Muscle of leg (tissue), 11 donors: ENCODE data around the gene ZNF211. TPM values are rescaled to one million over a fixed set of nuclear protein-coding genes. Genes with fewer than 3 reads are reported as not detected.
A peak's percentile ranks its signal among the peaks of the same experiment; 100 is the strongest.

ENCODE experiments used
- DNase-seq: peaks from one replicate; pipeline ENCODE4 v3.0.0; 2013
- H3K27ac ChIP-seq: one replicate; pipeline ENCODE4 v1.5.1; 2013; ENCODE audit warnings: mild to moderate bottlenecking, low read length, control low read depth
- H3K27me3 ChIP-seq: one replicate; pipeline ENCODE4 v1.6.1; 2013; ENCODE audit warnings: low read length; ENCODE audit not compliant: control insufficient read depth, insufficient read depth
- H3K36me3 ChIP-seq: one replicate; pipeline ENCODE4 v1.6.1; 2013; ENCODE audit warnings: low read length; ENCODE audit not compliant: control insufficient read depth, insufficient read depth
- H3K4me1 ChIP-seq: one replicate; pipeline ENCODE4 v1.6.1; 2013; ENCODE audit warnings: low read length; ENCODE audit not compliant: control insufficient read depth, insufficient read depth
- H3K4me3 ChIP-seq: one replicate; pipeline ENCODE4 v1.5.1; 2013; ENCODE audit warnings: low read length, control low read depth
- H3K9me3 ChIP-seq: replicated peaks from 2 replicates; pipeline ENCODE4 v1.6.1; 2013; ENCODE audit warnings: low read depth, low read length; ENCODE audit not compliant: control insufficient read depth
- WGBS: methylation state at CpG from one replicate; pipeline ENCODE4 v1.1.5; 2013; ENCODE audit warnings: missing lambda C conversion rate; ENCODE audit not compliant: insufficient coverage; 5-methylcytosine and 5-hydroxymethylcytosine counted together
- polyA plus RNA-seq, 8 donors: library from polyadenylated mRNA; unstranded; fragments of 120-200 nt; gene quantifications; one replicate each; pipeline versions ENCODE4 v1.2.1 to v1.2.3, GENCODE V29; 2013; ENCODE audit warnings: inconsistent platforms in 1 of 8, low replicate concordance in 1 of 8; ENCODE audit not compliant: insufficient read length in 8 of 8, insufficient read depth in 1 of 8
- total RNA-seq: library from RNA; stranded (reverse); fragments of 120-200 nt; gene quantifications from one replicate; pipeline ENCODE4 v1.2.4, GENCODE V29; 2013

The ZNF211 gene
- total and polyA plus RNA-seq, 9 donors: 11.4 to 20.7 (median 13.1) TPM

- peak overlapping the region; percentile 72 for H3K4me3 ChIP-seq
- no peak for DNase-seq
- H3K9me3 ChIP-seq: peaks cover 47% of the 10 kb centered on the region
- H3K4me1 ChIP-seq: peaks cover 9% of the 10 kb centered on the region
- H3K36me3 ChIP-seq: peaks cover 41% of the 10 kb centered on the region
- H3K27me3 ChIP-seq: peaks cover 2% of the 10 kb centered on the region
- H3K27ac ChIP-seq: no peak overlapping the region
- WGBS: 2% methylated on average over 19 of the region's 19 CpGs
Observed at GRCh38 chr19:57682226-57682766, 49.3 kb downstream of the ZNF211 start.

DNA sequence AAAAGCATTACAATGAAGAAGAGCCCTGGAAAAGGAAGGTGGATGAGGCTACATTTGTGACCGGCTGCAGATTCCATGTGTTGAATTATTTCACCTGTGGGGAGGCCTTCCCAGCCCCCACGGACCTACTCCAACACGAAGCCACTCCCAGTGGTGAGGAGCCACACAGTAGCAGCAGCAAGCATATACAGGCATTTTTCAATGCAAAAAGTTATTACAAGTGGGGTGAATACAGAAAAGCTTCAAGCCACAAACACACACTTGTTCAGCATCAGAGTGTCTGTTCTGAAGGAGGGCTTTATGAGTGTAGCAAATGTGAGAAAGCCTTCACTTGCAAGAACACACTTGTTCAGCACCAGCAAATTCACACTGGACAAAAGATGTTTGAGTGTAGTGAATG, 53.8 kb downstream of the ZNF211 start:
- H3K36me3 ChIP-seq: peaks cover 59% of the 10 kb centered on the region

DNA sequence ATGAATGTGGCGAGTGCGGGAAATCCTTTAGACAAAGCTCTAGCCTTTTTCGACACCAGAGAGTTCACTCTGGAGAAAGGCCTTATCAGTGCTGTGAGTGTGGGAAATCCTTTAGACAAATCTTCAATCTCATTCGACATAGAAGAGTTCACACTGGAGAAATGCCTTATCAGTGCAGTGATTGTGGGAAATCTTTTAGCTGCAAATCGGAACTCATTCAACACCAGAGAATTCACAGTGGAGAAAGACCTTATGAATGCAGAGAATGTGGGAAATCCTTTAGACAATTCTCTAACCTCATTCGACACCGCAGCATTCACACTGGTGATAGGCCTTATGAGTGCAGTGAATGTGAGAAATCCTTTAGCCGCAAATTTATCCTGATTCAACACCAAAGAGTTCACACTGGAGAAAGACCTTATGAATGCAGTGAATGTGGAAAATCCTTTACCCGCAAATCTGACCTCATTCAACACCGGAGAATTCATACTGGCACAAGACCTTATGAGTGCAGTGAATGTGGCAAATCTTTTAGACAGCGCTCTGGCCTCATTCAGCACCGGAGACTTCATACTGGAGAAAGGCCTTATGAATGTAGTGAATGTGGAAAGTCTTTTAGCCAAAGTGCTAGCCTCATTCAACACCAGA, 54.5 kb downstream of the ZNF211 start:
- no peak overlapping the region for H3K27ac ChIP-seq
- H3K36me3 ChIP-seq: peaks cover 59% of the 10 kb centered on the region
- H3K27me3 ChIP-seq: no peaks in the 10 kb centered on the region
- DNase-seq: no peak
- peaks cover 86% of the 10 kb centered on the region for H3K9me3 ChIP-seq
- WGBS: 100% methylated on average over 4 of the region's 12 CpGs
- H3K4me1 ChIP-seq: peaks cover 6% of the 10 kb centered on the region
- no peak overlapping the region for H3K4me3 ChIP-seq

More for the DNA sequence above, 53.8 kb downstream of the ZNF211 start:
- H3K9me3 ChIP-seq: peaks cover 81% of the 10 kb centered on the region
- WGBS: no CpG with 5 or more reads among the region's 3 CpGs
- H3K4me1 ChIP-seq: peaks cover 9% of the 10 kb centered on the region
- DNase-seq: no peak
- H3K4me3 ChIP-seq: no peak overlapping the region
- H3K27me3 ChIP-seq: no peaks in the 10 kb centered on the region
- no peak overlapping the region for H3K27ac ChIP-seq

- Histone ChIP-seq H3K4me3 (no peak overlapping the region), H3K27ac (no peak overlapping the region), H3K4me1 (no peaks in the 10 kb centered on the region), H3K9me3 (peaks cover 84% of the 10 kb centered on the region), H3K27me3 (no peaks in the 10 kb centered on the region), H3K36me3 (peaks cover 63% of the 10 kb centered on the region)
- WGBS: no CpG with 5 or more reads among the region's 6 CpGs
- DNase-seq: no peak
Observed at GRCh38 chr19:57688011-57688763, 55.2 kb downstream of the ZNF211 start.

DNA sequence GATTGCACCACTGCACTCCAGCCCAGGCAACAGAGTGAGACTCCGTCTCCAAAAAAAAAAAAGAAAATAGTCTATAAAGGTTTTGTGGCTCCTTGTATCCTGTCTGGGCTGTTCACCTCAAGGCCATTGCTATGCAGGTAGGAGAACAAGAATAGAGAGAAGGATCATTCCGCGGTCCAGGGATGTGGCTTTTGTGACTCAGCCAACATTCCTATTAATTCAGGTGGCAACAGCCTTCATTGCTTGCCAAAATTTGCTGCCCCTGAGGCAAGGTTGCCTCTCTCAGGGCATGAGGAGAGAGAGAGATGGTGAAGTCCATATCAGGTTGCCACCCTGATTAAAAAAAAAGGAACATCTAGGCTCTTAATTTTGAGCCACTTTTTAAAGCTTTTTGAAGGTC, 56.8 kb downstream of the ZNF211 start:
- no peak for DNase-seq
- H3K27me3 ChIP-seq: no peaks in the 10 kb centered on the region
- no CpG with 5 or more reads among the region's 3 CpGs for WGBS
- H3K36me3 ChIP-seq: peaks cover 51% of the 10 kb centered on the region
- H3K9me3 ChIP-seq: peaks cover 78% of the 10 kb centered on the region
- no peak overlapping the region for H3K27ac ChIP-seq
- H3K4me3 ChIP-seq: no peak overlapping the region
- no peaks in the 10 kb centered on the region for H3K4me1 ChIP-seq

Other genes starting within 250 kb of the ZNF211 start
- 19.6 TPM for gene ZNF548, start 243.3 kb upstream of the ZNF211 start, total RNA-seq
- 10 to 100 TPM; 11.8 to 18.6 (median 14.3) TPM for gene ZNF548, start 243.3 kb upstream of the ZNF211 start, polyA plus RNA-seq
- 12.5 TPM for gene ZNF17, start 222.0 kb upstream of the ZNF211 start, total RNA-seq
- gene ZNF17, start 222.0 kb upstream of the ZNF211 start, polyA plus RNA-seq: 1 to 10 TPM; 5.6 to 8.5 (median 6.6) TPM
- 11.3 TPM for gene ZNF749, start 197.8 kb upstream of the ZNF211 start, total RNA-seq
- gene ZNF749, start 197.8 kb upstream of the ZNF211 start, polyA plus RNA-seq: 1 to 10 TPM; 3.8 to 8.0 (median 6.0) TPM
- 1.5 TPM for gene VN1R1, start 176.0 kb upstream of the ZNF211 start, total RNA-seq
- gene VN1R1, start 176.0 kb upstream of the ZNF211 start, polyA plus RNA-seq: 1 to 10 TPM in 7 of 8 donors, under 1 TPM in 1; 0.97 to 2.4 (median 1.2) TPM
- gene ZNF772, start 155.6 kb upstream of the ZNF211 start, total RNA-seq: 21.7 TPM
- gene ZNF772, start 155.6 kb upstream of the ZNF211 start, polyA plus RNA-seq: 10 to 100 TPM in 1 of 8 donors, 1 to 10 TPM in 7; 5.7 to 10.1 (median 8.4) TPM
- 11.3 TPM for gene ZNF419, start 145.4 kb upstream of the ZNF211 start, total RNA-seq
- 10 to 100 TPM in 2 of 8 donors, 1 to 10 TPM in 6; 7.8 to 10.9 (median 9.2) TPM for gene ZNF419, start 145.4 kb upstream of the ZNF211 start, polyA plus RNA-seq
- 11.8 TPM for gene ZNF773, start 133.2 kb upstream of the ZNF211 start, total RNA-seq
- gene ZNF773, start 133.2 kb upstream of the ZNF211 start, polyA plus RNA-seq: 1 to 10 TPM; 5.5 to 8.7 (median 7.0) TPM
- 7.4 TPM for gene ZNF549, start 105.8 kb upstream of the ZNF211 start, total RNA-seq
- 1 to 10 TPM; 5.6 to 8.6 (median 6.5) TPM for gene ZNF549, start 105.8 kb upstream of the ZNF211 start, polyA plus RNA-seq
- gene ZNF550, start 73.3 kb upstream of the ZNF211 start, total RNA-seq: 11.6 TPM
- gene ZNF550, start 73.3 kb upstream of the ZNF211 start, polyA plus RNA-seq: 10 to 100 TPM in 6 of 8 donors, 1 to 10 TPM in 2; 8.2 to 13.9 (median 10.7) TPM
- gene ZNF416, start 54.3 kb upstream of the ZNF211 start, total RNA-seq: 6.4 TPM
- 1 to 10 TPM; 3.8 to 6.1 (median 4.9) TPM for gene ZNF416, start 54.3 kb upstream of the ZNF211 start, polyA plus RNA-seq
- 9.2 TPM for gene ZIK1, start 49.0 kb upstream of the ZNF211 start, total RNA-seq
- gene ZIK1, start 49.0 kb upstream of the ZNF211 start, polyA plus RNA-seq: 1 to 10 TPM; 4.7 to 7.2 (median 5.8) TPM
- gene ZNF530, start 33.3 kb upstream of the ZNF211 start, total RNA-seq: 3.9 TPM
- 1 to 10 TPM; 2.7 to 4.6 (median 3.4) TPM for gene ZNF530, start 33.3 kb upstream of the ZNF211 start, polyA plus RNA-seq
- gene ZNF134, start 18.9 kb upstream of the ZNF211 start, total RNA-seq: 17.2 TPM
- gene ZNF134, start 18.9 kb upstream of the ZNF211 start, polyA plus RNA-seq: 10 to 100 TPM in 7 of 8 donors, 1 to 10 TPM in 1; 10.0 to 14.3 (median 13.2) TPM
- not detected for gene ZSCAN4, start 35.8 kb downstream of the ZNF211 start, total RNA-seq
- not detected for gene ZSCAN4, start 35.8 kb downstream of the ZNF211 start, polyA plus RNA-seq
- gene ZNF551, start 48.8 kb downstream of the ZNF211 start, total RNA-seq: 9.0 TPM
- gene ZNF551, start 48.8 kb downstream of the ZNF211 start, polyA plus RNA-seq: 1 to 10 TPM; 4.7 to 8.0 (median 5.5) TPM
- gene ZNF154, start 76.0 kb downstream of the ZNF211 start, total RNA-seq: 7.6 TPM
- 10 to 100 TPM in 4 of 8 donors, 1 to 10 TPM in 4; 8.7 to 14.2 (median 10.0) TPM for gene ZNF154, start 76.0 kb downstream of the ZNF211 start, polyA plus RNA-seq
- gene ZNF671, start 94.5 kb downstream of the ZNF211 start, total RNA-seq: 9.4 TPM
- gene ZNF671, start 94.5 kb downstream of the ZNF211 start, polyA plus RNA-seq: 10 to 100 TPM in 1 of 8 donors, 1 to 10 TPM in 7; 5.9 to 11.2 (median 7.1) TPM
- 18.5 TPM for gene ZNF776, start 113.6 kb downstream of the ZNF211 start, total RNA-seq
- 10 to 100 TPM; 12.3 to 15.6 (median 13.2) TPM for gene ZNF776, start 113.6 kb downstream of the ZNF211 start, polyA plus RNA-seq
- 20.7 TPM for gene ZNF586, start 136.5 kb downstream of the ZNF211 start, total RNA-seq
- gene ZNF586, start 136.5 kb downstream of the ZNF211 start, polyA plus RNA-seq: 10 to 100 TPM in 7 of 8 donors, 1 to 10 TPM in 1; 9.2 to 13.4 (median 11.0) TPM
- 5.5 TPM for gene ZNF552, start 181.7 kb downstream of the ZNF211 start, total RNA-seq
- gene ZNF552, start 181.7 kb downstream of the ZNF211 start, polyA plus RNA-seq: 1 to 10 TPM; 2.8 to 9.3 (median 4.2) TPM
- 10.5 TPM for gene ZNF587B, start 197.1 kb downstream of the ZNF211 start, total RNA-seq
- gene ZNF587B, start 197.1 kb downstream of the ZNF211 start, polyA plus RNA-seq: 1 to 10 TPM; 3.3 to 6.9 (median 4.3) TPM
- 19.3 TPM for gene ZNF587, start 216.7 kb downstream of the ZNF211 start, total RNA-seq
- gene ZNF587, start 216.7 kb downstream of the ZNF211 start, polyA plus RNA-seq: 10 to 100 TPM in 7 of 8 donors, 1 to 10 TPM in 1; 7.5 to 20.6 (median 12.6) TPM